K562 (cell line): ENCODE results near the gene ADD2. TPM values are rescaled to one million over a fixed set of nuclear protein-coding genes. Genes with fewer than 3 reads are reported as not detected.

ENCODE experiments used
- ATAC-seq: fragments of 200-7000 bp; cut with Tn5 transposase; 3 replicates; pipeline ENCODE4 v1.9.1; 2020; ENCODE audit warnings: moderate library complexity
- BruUV-seq: library from RNA; stranded (reverse); fragments of 400-500 nt; replicated peaks from 2 replicates; lab custom pipeline; 2021; lab: Mats Ljungman, UMichigan
- CTCF ChIA-PET: fragments of 300-600 bp; formaldehyde crosslinking; extraction: SDS; loops from one replicate; lab custom pipeline; 2021; ENCODE audit warnings: low intra/inter-chr PET ratio; lab: Yijun Ruan, JAX
- POLR2A ChIA-PET: fragments of 300-600, 350-650 bp; sonication (Branson Sonifier 250); formaldehyde crosslinking; extraction: SDS; loops from one replicate; lab custom pipeline; 2021; ENCODE audit warnings: antibody characterized with exemption, inconsistent platforms; lab: Yijun Ruan, JAX
- DNase-seq, 4 experiments: peaks; one replicate each; pipeline versions ENCODE4 v3.0.0 to v3.0.0-alpha.2; 2011 to 2018; ENCODE audit warnings: low spot score in 3 of 4, mixed read lengths in 3 of 4; ENCODE audit errors: extremely low read depth in 1 of 4
- FAIRE-seq: peaks from 2 replicates; lab custom pipeline; 2011; peaks lifted over from hg19 to GRCh38; lab: Jason Lieb, UNC
- H2AFZ ChIP-seq: 2 replicates; pipeline ENCODE4 v1.6.0; 2011; ENCODE audit warnings: low read depth, low read length, control low read depth, inconsistent platforms
- H3K27ac ChIP-seq: fragments of 200-600 bp; 3 replicates; pipeline ENCODE4 v1.8.0; 2011; ENCODE audit warnings: low read depth, mild to moderate bottlenecking, control low read depth, inconsistent platforms, low read length, moderate library complexity, mixed read lengths; ENCODE audit errors: extremely low read depth
- H3K27me3 ChIP-seq, 2 experiments: fragments of 300-600 bp in 1 of 2; 2 replicates in 1 of 2; 3 replicates in 1 of 2; pipeline versions ENCODE4 v1.6.0 to v1.8.0; 2011; ENCODE audit warnings: inconsistent platforms in 2 of 2, low read length in 2 of 2, mild to moderate bottlenecking in 1 of 2, mixed read lengths in 1 of 2, moderate library complexity in 1 of 2; ENCODE audit not compliant: control insufficient read depth in 2 of 2, insufficient read depth in 2 of 2
- H3K36me3 ChIP-seq: fragments of 300-600 bp; 3 replicates; pipeline ENCODE4 v1.8.0; 2011; ENCODE audit warnings: mild to moderate bottlenecking, low read length, inconsistent platforms; ENCODE audit not compliant: control insufficient read depth, insufficient read depth
- H3K4me1 ChIP-seq, 2 experiments: fragments of 200-600 bp in 1 of 2; replicated peaks in 1 of 2; 2 replicates in 1 of 2; 3 replicates in 1 of 2; pipeline versions ENCODE4 v1.5.1 to v1.8.0; 2011; ENCODE audit warnings: inconsistent platforms in 2 of 2, low read length in 2 of 2, mild to moderate bottlenecking in 1 of 2, mixed read lengths in 1 of 2, moderate library complexity in 1 of 2; ENCODE audit not compliant: control insufficient read depth in 2 of 2, insufficient read depth in 2 of 2
- H3K4me2 ChIP-seq: 2 replicates; pipeline ENCODE4 v1.6.1; 2011; ENCODE audit warnings: low read length, control low read depth, inconsistent platforms, mixed read lengths; ENCODE audit not compliant: insufficient read depth
- H3K4me3 ChIP-seq: fragments of 200-600 bp; sonication (generic), shearing (Covaris generic); 2 replicates; pipeline ENCODE4 v1.5.1; 2016; ENCODE audit warnings: control low read depth, inconsistent platforms
- H3K79me2 ChIP-seq: fragments of 200-600 bp; 3 replicates; pipeline ENCODE4 v1.8.0; 2011; ENCODE audit warnings: low read length, inconsistent platforms; ENCODE audit not compliant: control insufficient read depth, insufficient read depth
- H3K9ac ChIP-seq, 2 experiments: 2 replicates each; pipeline versions ENCODE4 v1.6.0 to v1.6.1; 2011; ENCODE audit warnings: low read depth in 2 of 2, low read length in 2 of 2, control low read depth in 1 of 2, inconsistent platforms in 1 of 2, mild to moderate bottlenecking in 1 of 2, mixed read lengths in 1 of 2; ENCODE audit not compliant: insufficient read depth in 1 of 2
- H3K9me1 ChIP-seq: one replicate; pipeline ENCODE4 v1.6.0; 2011; ENCODE audit warnings: inconsistent platforms, mild to moderate bottlenecking, low read length, moderate library complexity; ENCODE audit not compliant: control insufficient read depth, insufficient read depth
- H3K9me3 ChIP-seq: replicated peaks from 2 replicates; pipeline ENCODE4 v1.5.1; 2011; ENCODE audit warnings: low read depth, low read length, inconsistent platforms; ENCODE audit not compliant: control insufficient read depth, insufficient read depth
- H4K20me1 ChIP-seq: replicated peaks from 2 replicates; pipeline ENCODE4 v1.6.1; 2011; ENCODE audit warnings: low read length, inconsistent platforms, mixed read lengths; ENCODE audit not compliant: control insufficient read depth, insufficient read depth
- CEBPZ ChIP-seq: fragments of 150-350 bp; IDR thresholded peaks from 2 replicates; pipeline ENCODE4 v1.6.1; 2014; ENCODE audit warnings: low read depth, mild to moderate bottlenecking, low read length, borderline replicate concordance
- ELF1 ChIP-seq: fragments of 200-800 bp; sonication (Bioruptor generic); IDR thresholded peaks from 2 replicates; pipeline ENCODE4 v1.6.1; 2016; ENCODE audit warnings: missing genetic modification characterization, missing compliant biosample characterization
- FOXA1 ChIP-seq: fragments of 450-650 bp; IDR thresholded peaks from 2 replicates; pipeline ENCODE4 v1.6.1; 2016; ENCODE audit warnings: mild to moderate bottlenecking, borderline replicate concordance
- FOXJ2 ChIP-seq: fragments of 200-800 bp; sonication (Bioruptor generic); IDR thresholded peaks from 2 replicates; pipeline ENCODE4 v1.6.1; 2016; ENCODE audit warnings: missing genetic modification characterization, missing compliant biosample characterization
- FUS ChIP-seq: fragments of 200-400 bp; formaldehyde crosslinking; optimal IDR thresholded peaks from 2 replicates; pipeline ENCODE3; 2017; ENCODE audit warnings: low read depth, low read length
- HDAC3 ChIP-seq: fragments of 450-650 bp; IDR thresholded peaks from 2 replicates; pipeline ENCODE4 v1.6.1; 2018; ENCODE audit warnings: borderline replicate concordance, mild to moderate bottlenecking, moderate library complexity; ENCODE audit not compliant: partially characterized antibody
- PHB ChIP-seq: fragments of 250-450 bp; sonication (Bioruptor Pico); IDR thresholded peaks from 2 replicates; pipeline ENCODE4 v1.5.0; 2021
- POLR3A ChIP-seq: IDR thresholded peaks from 2 replicates; pipeline ENCODE4 v1.6.1; 2011; ENCODE audit warnings: borderline replicate concordance, mild to moderate bottlenecking, moderate library complexity; ENCODE audit not compliant: insufficient read length, insufficient read depth; ENCODE audit errors: extremely low read depth
- WGBS: fragments of 100-300 bp; shearing (Covaris generic); methylation state at CpG from one replicate; pipeline ENCODE4 v1.1.6; 2016; ENCODE audit warnings: low coverage, mixed read lengths; ENCODE audit not compliant: insufficient coverage; ENCODE audit errors: missing lambda C conversion rate; 5-methylcytosine and 5-hydroxymethylcytosine counted together
- in situ Hi-C: fragments of 300-500 bp; cut with MboI; formaldehyde crosslinking; loops from 4 replicates; pipeline ENCODE4 v1.15.0; 2018; ENCODE audit warnings: inconsistent platforms, mixed read lengths
- intact Hi-C: fragments of 100-400 bp; cut with micrococcal nuclease; formaldehyde crosslinking; loops from 2 replicates; pipeline ENCODE4 v1.14.2; 2022
- polyA plus RNA-seq, 8 experiments: library from polyadenylated mRNA; depleted of rRNA in 4 of 8; stranded (reverse) in 5 of 8; unstranded in 3 of 8; fragments of >200 nt; fragmentation: Nextera tagmentation in 2 of 8; fragmentation: Illumina TruSeq in 1 of 8; extraction: Ambion mirVana in 2 of 8; extraction: Trizol in 1 of 8; gene quantifications; 2 replicates each; pipeline versions ENCODE4 v1.2.1 to v1.2.3, GENCODE V29; 2011 to 2014; ENCODE audit warnings: inconsistent platforms in 1 of 8, missing spikeins in 1 of 8
- total RNA-seq, 7 experiments: library from RNA; depleted of rRNA in 6 of 7; stranded (reverse); fragments of >200 nt in 6 of 7; fragmentation: Illumina TruSeq in 2 of 7; extraction: Trizol in 2 of 7; gene quantifications; 2 replicates each; pipeline versions ENCODE4 v1.2.1 to v1.2.3, GENCODE V29; 2011 to 2021; ENCODE audit warnings: low replicate concordance in 1 of 7

Gene ADD2
- total and polyA plus RNA-seq, 9 of the 15 experiments (the other 6 are each of a cell fraction or from before 2014, with no cell fraction given) = 3.5 to 63.0 (median 36.2) TPM

- no TSS peak for BruUV-seq
- in situ Hi-C loops = loop anchor here (10.0 kb wide), 1 partner anchor 276 kb away; no protein-coding TSS in a partner anchor
- POLR2A ChIA-PET = interaction anchor here (0.6 to 1.3 kb wide), 4 partner anchors 11 to 375 kb away, joined by 3 to 5 read pairs (median 4); partner anchors contain the start of gene SNRPG
- no peak overlapping the region for H2AFZ ChIP-seq
- TF ChIP-seq HDAC3 (no peak), FOXA1 (no peak), ELF1 (tag) (no peak), PHB (CRISPR knock-in tag) (no peak), CEBPZ (no peak), FUS (no peak), POLR3A (no peak), FOXJ2 (tag) (no peak)
- TF ChIP-seq, all 486 proteins: peak for 0
- no peaks in the 10 kb centered on the region for H3K9me1 ChIP-seq
- 74% methylated on average over 4 of the region's 4 CpGs for WGBS
- H3K4me1 ChIP-seq = peaks cover 0 to 3% of the 10 kb centered on the region in 2 experiments; a peak in 2 of 5 replicates
- FAIRE-seq = no peak
- CTCF ChIA-PET = no interaction called here
- H4K20me1 ChIP-seq = no peaks in the 10 kb centered on the region
- H3K36me3 ChIP-seq = peaks cover 39% of the 10 kb centered on the region; the same call in 2 of the 3 replicates
- no peak for ATAC-seq
- no peak overlapping the region for H3K4me2 ChIP-seq
- intact Hi-C loops = no loop called here
- H3K79me2 ChIP-seq = no peaks in the 10 kb centered on the region
- H3K9ac ChIP-seq = no peak overlapping the region
- no peak overlapping the region for H3K27ac ChIP-seq
- DNase-seq = no peak
- no peak overlapping the region for H3K4me3 ChIP-seq
- H3K27me3 ChIP-seq = no peaks in the 10 kb centered on the region
- no peaks in the 10 kb centered on the region for H3K9me3 ChIP-seq
These were observed 99.1 kb downstream of the ADD2 start for GRCh38 chr2:70668911-70669310.
